Measurements from ENCODE around the gene TMOD3. TPM values are rescaled to one million over a fixed set of nuclear protein-coding genes. Genes with fewer than 3 reads are reported as not detected.

Gene TMOD3
- total RNA-seq, 1 donor from 2014 or later, result 66.0 TPM

GRCh38 chr15:51856714-51857380, 27.4 kb downstream of the TMOD3 start:
- Mint-ChIP-seq H3K27ac (no peak overlapping the region), H3K4me1 (ENCODE audit: low read depth) (peaks cover 34% of the 10 kb centered on the region)

GRCh38 chr15:51861557-51862359, 32.3 kb downstream of the TMOD3 start:
- Mint-ChIP-seq H3K4me3 (ENCODE audit: low read depth) (peak overlapping the region; percentile 51), H3K9me3 (no peaks in the 10 kb centered on the region), H3K4me1 (ENCODE audit: low read depth) (peaks cover 54% of the 10 kb centered on the region), H3K27ac (peak overlapping the region; percentile 42), H3K27me3 (ENCODE audit: low read depth) (no peaks in the 10 kb centered on the region), H3K36me3 (ENCODE audit: low read depth) (peaks cover 53% of the 10 kb centered on the region)
- peak; percentile 54 for DNase-seq (ENCODE audit: low spot score)
- intact Hi-C loops (cut with micrococcal nuclease), result loop anchor here (1.0 kb wide), 1 partner anchor 31 kb away; no protein-coding TSS in a partner anchor

More at GRCh38 chr15:51856714-51857380, 27.4 kb downstream of the TMOD3 start:
- intact Hi-C loops (cut with micrococcal nuclease), result no loop called here
- peaks cover 28% of the 10 kb centered on the region for H3K36me3 Mint-ChIP-seq (ENCODE audit: low read depth)
- no peaks in the 10 kb centered on the region for H3K9me3 Mint-ChIP-seq
- DNase-seq (ENCODE audit: low spot score), result no peak
- H3K4me3 Mint-ChIP-seq (ENCODE audit: low read depth), result no peak overlapping the region
- H3K27me3 Mint-ChIP-seq (ENCODE audit: low read depth), result no peaks in the 10 kb centered on the region

GRCh38 chr15:51863131-51863530, 33.7 kb downstream of the TMOD3 start:
- Mint-ChIP-seq H3K27ac (peak overlapping the region; percentile 4), H3K9me3 (no peaks in the 10 kb centered on the region), H3K36me3 (ENCODE audit: low read depth) (peaks cover 62% of the 10 kb centered on the region), H3K27me3 (ENCODE audit: low read depth) (no peaks in the 10 kb centered on the region), H3K4me1 (ENCODE audit: low read depth) (peaks cover 50% of the 10 kb centered on the region), H3K4me3 (ENCODE audit: low read depth) (no peak overlapping the region)
- intact Hi-C loops (cut with micrococcal nuclease), result no loop called here
- no peak for DNase-seq (ENCODE audit: low spot score)

GRCh38 chr15:51864408-51865056, 35.1 kb downstream of the TMOD3 start:
- intact Hi-C loops (cut with micrococcal nuclease), result no loop called here
- H3K9me3 Mint-ChIP-seq, result no peaks in the 10 kb centered on the region
- no peaks in the 10 kb centered on the region for H3K27me3 Mint-ChIP-seq (ENCODE audit: low read depth)
- DNase-seq (ENCODE audit: low spot score), result no peak
- no peak overlapping the region for H3K4me3 Mint-ChIP-seq (ENCODE audit: low read depth)
- peaks cover 47% of the 10 kb centered on the region for H3K4me1 Mint-ChIP-seq (ENCODE audit: low read depth)
- H3K36me3 Mint-ChIP-seq (ENCODE audit: low read depth), result peaks cover 66% of the 10 kb centered on the region
- H3K27ac Mint-ChIP-seq, result peak overlapping the region; percentile 73

GRCh38 chr15:51865317-51865716, 35.9 kb downstream of the TMOD3 start:
- Mint-ChIP-seq H3K36me3 (ENCODE audit: low read depth) (peaks cover 63% of the 10 kb centered on the region), H3K4me3 (ENCODE audit: low read depth) (no peak overlapping the region), H3K27me3 (ENCODE audit: low read depth) (no peaks in the 10 kb centered on the region), H3K4me1 (ENCODE audit: low read depth) (peaks cover 41% of the 10 kb centered on the region), H3K9me3 (no peaks in the 10 kb centered on the region), H3K27ac (peak overlapping the region; percentile 6)
- DNase-seq (ENCODE audit: low spot score), result no peak
- intact Hi-C loops (cut with micrococcal nuclease), result no loop called here

GRCh38 chr15:51866161-51866560, 36.7 kb downstream of the TMOD3 start:
- intact Hi-C loops (cut with micrococcal nuclease), result no loop called here
- H3K27ac Mint-ChIP-seq, result no peak overlapping the region
- H3K4me3 Mint-ChIP-seq (ENCODE audit: low read depth), result no peak overlapping the region
- peaks cover 67% of the 10 kb centered on the region for H3K36me3 Mint-ChIP-seq (ENCODE audit: low read depth)
- no peaks in the 10 kb centered on the region for H3K27me3 Mint-ChIP-seq (ENCODE audit: low read depth)
- peaks cover 37% of the 10 kb centered on the region for H3K4me1 Mint-ChIP-seq (ENCODE audit: low read depth)
- DNase-seq (ENCODE audit: low spot score), result no peak
- no peaks in the 10 kb centered on the region for H3K9me3 Mint-ChIP-seq

- peaks cover 72% of the 10 kb centered on the region for H3K36me3 Mint-ChIP-seq (ENCODE audit: low read depth)
- peaks cover 33% of the 10 kb centered on the region for H3K4me1 Mint-ChIP-seq (ENCODE audit: low read depth)
- intact Hi-C loops (cut with micrococcal nuclease), result no loop called here
- no peaks in the 10 kb centered on the region for H3K9me3 Mint-ChIP-seq
- no peak for DNase-seq (ENCODE audit: low spot score)
- no peak overlapping the region for H3K27ac Mint-ChIP-seq
- H3K4me3 Mint-ChIP-seq (ENCODE audit: low read depth), result no peak overlapping the region
- H3K27me3 Mint-ChIP-seq (ENCODE audit: low read depth), result no peaks in the 10 kb centered on the region
Observed at GRCh38 chr15:51866751-51867150, 37.3 kb downstream of the TMOD3 start.

- H3K27me3 Mint-ChIP-seq (ENCODE audit: low read depth), result no peaks in the 10 kb centered on the region
Observed at GRCh38 chr15:51869060-51869421, 39.6 kb downstream of the TMOD3 start.

GRCh38 chr15:51870774-51871173, 41.3 kb downstream of the TMOD3 start:
- intact Hi-C loops (cut with micrococcal nuclease), result no loop called here
- Mint-ChIP-seq H3K4me3 (ENCODE audit: low read depth) (no peak overlapping the region), H3K27ac (no peak overlapping the region), H3K4me1 (ENCODE audit: low read depth) (no peaks in the 10 kb centered on the region), H3K27me3 (ENCODE audit: low read depth) (no peaks in the 10 kb centered on the region), H3K9me3 (no peaks in the 10 kb centered on the region), H3K36me3 (ENCODE audit: low read depth) (peaks cover 56% of the 10 kb centered on the region)
- DNase-seq (ENCODE audit: low spot score), result no peak

More at GRCh38 chr15:51869060-51869421, 39.6 kb downstream of the TMOD3 start:
- Mint-ChIP-seq H3K9me3 (no peaks in the 10 kb centered on the region), H3K4me1 (ENCODE audit: low read depth) (peaks cover 15% of the 10 kb centered on the region), H3K27ac (no peak overlapping the region), H3K4me3 (ENCODE audit: low read depth) (no peak overlapping the region), H3K36me3 (ENCODE audit: low read depth) (peaks cover 65% of the 10 kb centered on the region)
- no peak for DNase-seq (ENCODE audit: low spot score)
- intact Hi-C loops (cut with micrococcal nuclease), result no loop called here

GRCh38 chr15:51874751-51875644, 45.5 kb downstream of the TMOD3 start:
- no peaks in the 10 kb centered on the region for H3K9me3 Mint-ChIP-seq
- H3K27me3 Mint-ChIP-seq (ENCODE audit: low read depth), result no peaks in the 10 kb centered on the region
- no peak overlapping the region for H3K27ac Mint-ChIP-seq
- peaks cover 11% of the 10 kb centered on the region for H3K4me1 Mint-ChIP-seq (ENCODE audit: low read depth)
- H3K36me3 Mint-ChIP-seq (ENCODE audit: low read depth), result peaks cover 44% of the 10 kb centered on the region
- intact Hi-C loops (cut with micrococcal nuclease), result no loop called here
- no peak for DNase-seq (ENCODE audit: low spot score)
- no peak overlapping the region for H3K4me3 Mint-ChIP-seq (ENCODE audit: low read depth)

- peaks cover 11% of the 10 kb centered on the region for H3K4me1 Mint-ChIP-seq (ENCODE audit: low read depth)
- H3K4me3 Mint-ChIP-seq (ENCODE audit: low read depth), result no peak overlapping the region
- no peak for DNase-seq (ENCODE audit: low spot score)
- intact Hi-C loops (cut with micrococcal nuclease), result no loop called here
- peaks cover 41% of the 10 kb centered on the region for H3K36me3 Mint-ChIP-seq (ENCODE audit: low read depth)
- H3K27ac Mint-ChIP-seq, result peak overlapping the region; percentile 11
- no peaks in the 10 kb centered on the region for H3K27me3 Mint-ChIP-seq (ENCODE audit: low read depth)
- no peaks in the 10 kb centered on the region for H3K9me3 Mint-ChIP-seq
Observed at GRCh38 chr15:51876169-51876568, 46.7 kb downstream of the TMOD3 start.
